K562 (cell line): ENCODE data around the gene CD34. TPM values are rescaled to one million over a fixed set of nuclear protein-coding genes. Genes with fewer than 3 reads are reported as not detected.

Experiments
- FIP1L1 ChIP-seq: fragments of 200-400 bp; formaldehyde crosslinking; IDR thresholded peaks from 2 replicates; pipeline ENCODE4 v1.6.1; 2018; ENCODE audit warnings: mild to moderate bottlenecking, low read depth, low read length; ENCODE audit not compliant: poor library complexity, severe bottlenecking
- MCM5 ChIP-seq: fragments of 450-650 bp; IDR thresholded peaks from 2 replicates; pipeline ENCODE4 v1.6.1; 2016; ENCODE audit warnings: low read depth
- RBBP5 ChIP-seq: fragments of 200-600 bp; sonication (generic); IDR thresholded peaks from 2 replicates; pipeline ENCODE4 v1.6.1; 2012; ENCODE audit warnings: borderline replicate concordance, mild to moderate bottlenecking, low read length, control low read depth, inconsistent platforms; ENCODE audit not compliant: insufficient read depth, poor library complexity, severe bottlenecking
- RBM34 ChIP-seq: fragments of 200-400 bp; formaldehyde crosslinking; IDR thresholded peaks from 2 replicates; pipeline ENCODE4 v1.6.1; 2018; ENCODE audit warnings: low read length, borderline replicate concordance; ENCODE audit not compliant: insufficient read depth
- RNF2 ChIP-seq: sonication (generic); IDR thresholded peaks from 2 replicates; pipeline ENCODE4 v1.6.1; 2016
- RUNX1 ChIP-seq: sonication (generic); IDR thresholded peaks from 2 replicates; pipeline ENCODE4 v1.6.1; 2016; ENCODE audit warnings: antibody characterized with exemption, low read depth
- SIN3A ChIP-seq, 2 experiments: fragments of 150-350 bp in 1 of 2; IDR thresholded peaks; 2 replicates each; pipeline ENCODE4 v1.6.1; 2011 to 2016; ENCODE audit warnings: borderline replicate concordance in 2 of 2, low read depth in 2 of 2, low read length in 2 of 2, mild to moderate bottlenecking in 2 of 2, moderate library complexity in 2 of 2; ENCODE audit not compliant: control insufficient read depth in 1 of 2
- TCF3 ChIP-seq: sonication (generic); formaldehyde crosslinking; IDR thresholded peaks from 2 replicates; pipeline ENCODE4 v1.4.0; 2020; ENCODE audit warnings: mild to moderate bottlenecking, missing genetic modification reagents
- ZNF445 ChIP-seq: fragments of 250-450 bp; sonication (Bioruptor Pico); IDR thresholded peaks from 2 replicates; pipeline ENCODE4 v1.4.0; 2020; ENCODE audit warnings: low read depth, mild to moderate bottlenecking, moderate library complexity
- polyA plus RNA-seq, 8 experiments: library from polyadenylated mRNA; depleted of rRNA in 4 of 8; stranded (reverse) in 5 of 8; unstranded in 3 of 8; fragments of >200 nt; fragmentation: Nextera tagmentation in 2 of 8; fragmentation: Illumina TruSeq in 1 of 8; extraction: Ambion mirVana in 2 of 8; extraction: Trizol in 1 of 8; gene quantifications; 2 replicates each; pipeline versions ENCODE4 v1.2.1 to v1.2.3, GENCODE V29; 2011 to 2014; ENCODE audit warnings: inconsistent platforms in 1 of 8, missing spikeins in 1 of 8
- total RNA-seq, 7 experiments: library from RNA; depleted of rRNA in 6 of 7; stranded (reverse); fragments of >200 nt in 6 of 7; fragmentation: Illumina TruSeq in 2 of 7; extraction: Trizol in 2 of 7; gene quantifications; 2 replicates each; pipeline versions ENCODE4 v1.2.1 to v1.2.3, GENCODE V29; 2011 to 2021; ENCODE audit warnings: low replicate concordance in 1 of 7
- TF ChIP-seq, protein P1 (sequence below), 2 experiments: fragments of 450-650 bp in 1 of 2; sonication (generic) in 1 of 2; formaldehyde crosslinking; conservative IDR thresholded peaks; 2 replicates each; pipeline versions ENCODE4 v1.4.0 to v1.8.1; 2020 to 2022; ENCODE audit warnings: mild to moderate bottlenecking in 1 of 2, missing genetic modification reagents in 1 of 2
- TF ChIP-seq, protein P2 (sequence below): sonication (generic); formaldehyde crosslinking; IDR thresholded peaks from 2 replicates; pipeline ENCODE4 v1.8.1; 2023; ENCODE audit warnings: mild to moderate bottlenecking, missing genetic modification reagents
- TF ChIP-seq, protein P3 (sequence below): sonication (generic); formaldehyde crosslinking; IDR thresholded peaks from 2 replicates; pipeline ENCODE4 v1.8.1; 2023; ENCODE audit warnings: mild to moderate bottlenecking, missing genetic modification reagents
- TF ChIP-seq, protein P4 (sequence below): sonication (generic); formaldehyde crosslinking; IDR thresholded peaks from 2 replicates; pipeline ENCODE4 v1.8.0; 2022; ENCODE audit warnings: mild to moderate bottlenecking, low read depth, missing genetic modification reagents
- TF ChIP-seq, protein P5 (sequence below): sonication (generic); formaldehyde crosslinking; IDR thresholded peaks from 2 replicates; pipeline ENCODE4 v1.8.0; 2023; ENCODE audit warnings: missing genetic modification reagents, mild to moderate bottlenecking, borderline replicate concordance

The CD34 gene
- total and polyA plus RNA-seq, 9 of the 15 experiments (the other 6 are each of a cell fraction or from before 2014, with no cell fraction given) = not detected

GRCh38 chr1:207868774-207869721 lies 41.9 kb downstream of the CD34 start (continued):
- TF ChIP-seq, protein P1, sequence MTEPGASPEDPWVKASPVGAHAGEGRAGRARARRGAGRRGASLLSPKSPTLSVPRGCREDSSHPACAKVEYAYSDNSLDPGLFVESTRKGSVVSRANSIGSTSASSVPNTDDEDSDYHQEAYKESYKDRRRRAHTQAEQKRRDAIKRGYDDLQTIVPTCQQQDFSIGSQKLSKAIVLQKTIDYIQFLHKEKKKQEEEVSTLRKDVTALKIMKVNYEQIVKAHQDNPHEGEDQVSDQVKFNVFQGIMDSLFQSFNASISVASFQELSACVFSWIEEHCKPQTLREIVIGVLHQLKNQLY (CRISPR knock-in tag; conservative IDR thresholded peaks at IDR 0.05) = 0 out of 4 replicates have a peak, but pooled peaks of 1 of the 2 experiments have one; percentile 25
- TF ChIP-seq, protein P2, sequence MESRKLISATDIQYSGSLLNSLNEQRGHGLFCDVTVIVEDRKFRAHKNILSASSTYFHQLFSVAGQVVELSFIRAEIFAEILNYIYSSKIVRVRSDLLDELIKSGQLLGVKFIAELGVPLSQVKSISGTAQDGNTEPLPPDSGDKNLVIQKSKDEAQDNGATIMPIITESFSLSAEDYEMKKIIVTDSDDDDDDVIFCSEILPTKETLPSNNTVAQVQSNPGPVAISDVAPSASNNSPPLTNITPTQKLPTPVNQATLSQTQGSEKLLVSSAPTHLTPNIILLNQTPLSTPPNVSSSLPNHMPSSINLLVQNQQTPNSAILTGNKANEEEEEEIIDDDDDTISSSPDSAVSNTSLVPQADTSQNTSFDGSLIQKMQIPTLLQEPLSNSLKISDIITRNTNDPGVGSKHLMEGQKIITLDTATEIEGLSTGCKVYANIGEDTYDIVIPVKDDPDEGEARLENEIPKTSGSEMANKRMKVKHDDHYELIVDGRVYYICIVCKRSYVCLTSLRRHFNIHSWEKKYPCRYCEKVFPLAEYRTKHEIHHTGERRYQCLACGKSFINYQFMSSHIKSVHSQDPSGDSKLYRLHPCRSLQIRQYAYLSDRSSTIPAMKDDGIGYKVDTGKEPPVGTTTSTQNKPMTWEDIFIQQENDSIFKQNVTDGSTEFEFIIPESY (CRISPR knock-in tag) = no peak
- TF ChIP-seq MCM5 (no peak), ZNF445 (CRISPR knock-in tag) (no peak), TCF3 (CRISPR knock-in tag) (0 out of 2 replicates have a peak, but pooled peaks have one; percentile 21), RUNX1 (no peak), RNF2 (no peak), RBM34 (no peak), SIN3A (IDR thresholded peaks at IDR 0.05; ENCODE audit: borderline replicate concordance in 2 of 2, control insufficient read depth in 1 of 2, low read depth in 2 of 2, low read length in 2 of 2) (peak in 1 of 2 experiments; percentile 68; a peak in 1 of 4 replicates), FIP1L1 (peak; percentile 31), RBBP5 (peak; percentile 77)
- TF ChIP-seq, protein P3, sequence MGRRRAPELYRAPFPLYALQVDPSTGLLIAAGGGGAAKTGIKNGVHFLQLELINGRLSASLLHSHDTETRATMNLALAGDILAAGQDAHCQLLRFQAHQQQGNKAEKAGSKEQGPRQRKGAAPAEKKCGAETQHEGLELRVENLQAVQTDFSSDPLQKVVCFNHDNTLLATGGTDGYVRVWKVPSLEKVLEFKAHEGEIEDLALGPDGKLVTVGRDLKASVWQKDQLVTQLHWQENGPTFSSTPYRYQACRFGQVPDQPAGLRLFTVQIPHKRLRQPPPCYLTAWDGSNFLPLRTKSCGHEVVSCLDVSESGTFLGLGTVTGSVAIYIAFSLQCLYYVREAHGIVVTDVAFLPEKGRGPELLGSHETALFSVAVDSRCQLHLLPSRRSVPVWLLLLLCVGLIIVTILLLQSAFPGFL (CRISPR knock-in tag) = 0 out of 2 replicates have a peak, but pooled peaks have one; percentile 10
- TF ChIP-seq, protein P4, sequence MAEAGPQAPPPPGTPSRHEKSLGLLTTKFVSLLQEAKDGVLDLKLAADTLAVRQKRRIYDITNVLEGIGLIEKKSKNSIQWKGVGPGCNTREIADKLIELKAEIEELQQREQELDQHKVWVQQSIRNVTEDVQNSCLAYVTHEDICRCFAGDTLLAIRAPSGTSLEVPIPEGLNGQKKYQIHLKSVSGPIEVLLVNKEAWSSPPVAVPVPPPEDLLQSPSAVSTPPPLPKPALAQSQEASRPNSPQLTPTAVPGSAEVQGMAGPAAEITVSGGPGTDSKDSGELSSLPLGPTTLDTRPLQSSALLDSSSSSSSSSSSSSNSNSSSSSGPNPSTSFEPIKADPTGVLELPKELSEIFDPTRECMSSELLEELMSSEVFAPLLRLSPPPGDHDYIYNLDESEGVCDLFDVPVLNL (CRISPR knock-in tag) = no peak
- TF ChIP-seq, protein P5, sequence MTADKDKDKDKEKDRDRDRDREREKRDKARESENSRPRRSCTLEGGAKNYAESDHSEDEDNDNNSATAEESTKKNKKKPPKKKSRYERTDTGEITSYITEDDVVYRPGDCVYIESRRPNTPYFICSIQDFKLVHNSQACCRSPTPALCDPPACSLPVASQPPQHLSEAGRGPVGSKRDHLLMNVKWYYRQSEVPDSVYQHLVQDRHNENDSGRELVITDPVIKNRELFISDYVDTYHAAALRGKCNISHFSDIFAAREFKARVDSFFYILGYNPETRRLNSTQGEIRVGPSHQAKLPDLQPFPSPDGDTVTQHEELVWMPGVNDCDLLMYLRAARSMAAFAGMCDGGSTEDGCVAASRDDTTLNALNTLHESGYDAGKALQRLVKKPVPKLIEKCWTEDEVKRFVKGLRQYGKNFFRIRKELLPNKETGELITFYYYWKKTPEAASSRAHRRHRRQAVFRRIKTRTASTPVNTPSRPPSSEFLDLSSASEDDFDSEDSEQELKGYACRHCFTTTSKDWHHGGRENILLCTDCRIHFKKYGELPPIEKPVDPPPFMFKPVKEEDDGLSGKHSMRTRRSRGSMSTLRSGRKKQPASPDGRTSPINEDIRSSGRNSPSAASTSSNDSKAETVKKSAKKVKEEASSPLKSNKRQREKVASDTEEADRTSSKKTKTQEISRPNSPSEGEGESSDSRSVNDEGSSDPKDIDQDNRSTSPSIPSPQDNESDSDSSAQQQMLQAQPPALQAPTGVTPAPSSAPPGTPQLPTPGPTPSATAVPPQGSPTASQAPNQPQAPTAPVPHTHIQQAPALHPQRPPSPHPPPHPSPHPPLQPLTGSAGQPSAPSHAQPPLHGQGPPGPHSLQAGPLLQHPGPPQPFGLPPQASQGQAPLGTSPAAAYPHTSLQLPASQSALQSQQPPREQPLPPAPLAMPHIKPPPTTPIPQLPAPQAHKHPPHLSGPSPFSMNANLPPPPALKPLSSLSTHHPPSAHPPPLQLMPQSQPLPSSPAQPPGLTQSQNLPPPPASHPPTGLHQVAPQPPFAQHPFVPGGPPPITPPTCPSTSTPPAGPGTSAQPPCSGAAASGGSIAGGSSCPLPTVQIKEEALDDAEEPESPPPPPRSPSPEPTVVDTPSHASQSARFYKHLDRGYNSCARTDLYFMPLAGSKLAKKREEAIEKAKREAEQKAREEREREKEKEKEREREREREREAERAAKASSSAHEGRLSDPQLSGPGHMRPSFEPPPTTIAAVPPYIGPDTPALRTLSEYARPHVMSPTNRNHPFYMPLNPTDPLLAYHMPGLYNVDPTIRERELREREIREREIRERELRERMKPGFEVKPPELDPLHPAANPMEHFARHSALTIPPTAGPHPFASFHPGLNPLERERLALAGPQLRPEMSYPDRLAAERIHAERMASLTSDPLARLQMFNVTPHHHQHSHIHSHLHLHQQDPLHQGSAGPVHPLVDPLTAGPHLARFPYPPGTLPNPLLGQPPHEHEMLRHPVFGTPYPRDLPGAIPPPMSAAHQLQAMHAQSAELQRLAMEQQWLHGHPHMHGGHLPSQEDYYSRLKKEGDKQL (CRISPR knock-in tag) = no peak
